Kidney glomerular epithelial cell (primary cell): ENCODE data around the gene ARHGEF12.

Source experiments
- DNase-seq: peaks from one replicate; lab custom pipeline; 2025; lab: John Stamatoyannopoulos, UW

The ARHGEF12 gene

DNA sequence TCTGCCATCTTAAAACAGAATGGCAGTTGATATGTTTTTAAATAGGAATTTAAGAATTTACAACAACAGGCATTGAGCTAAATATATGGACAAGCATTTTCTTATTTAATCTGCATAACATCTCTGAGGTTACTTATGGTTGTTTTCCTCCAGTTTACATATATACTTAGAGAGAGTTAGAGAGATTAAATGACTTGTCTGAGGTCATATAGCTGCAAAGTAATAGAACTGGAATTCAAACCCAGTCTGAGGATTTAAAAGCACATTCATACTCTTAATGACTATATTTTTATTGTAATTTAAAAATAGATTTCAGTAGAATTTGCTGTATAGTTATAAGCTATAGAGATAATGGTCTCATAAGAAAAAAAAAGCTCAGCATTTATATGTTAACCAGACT lies 93.9 kb downstream of the ARHGEF12 start:
- DNase-seq = peak; percentile 20

DNA sequence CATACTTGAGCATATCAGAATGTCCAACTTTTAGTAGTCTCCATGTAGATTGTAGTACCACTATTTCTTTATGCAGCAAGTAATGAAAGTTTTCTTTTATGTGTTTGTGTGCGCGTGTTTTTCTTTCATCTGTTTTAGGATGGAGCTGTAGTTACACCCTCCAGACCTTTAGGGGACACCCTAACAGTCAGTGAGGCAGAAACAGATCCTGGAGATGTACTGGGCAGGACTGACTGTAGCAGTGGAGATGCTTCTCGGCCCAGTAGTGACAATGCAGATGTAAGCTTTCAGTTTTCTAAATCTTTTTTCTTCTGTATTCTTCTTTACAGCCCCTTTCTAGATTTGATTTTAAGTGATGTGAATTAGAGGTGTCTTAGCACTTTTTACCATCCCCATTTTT lies 95.4 kb downstream of the ARHGEF12 start:
- DNase-seq = peak; percentile 90

GRCh38 chr11:120432056-120433018 lies 96.1 kb downstream of the ARHGEF12 start:
- peak; percentile 99 for DNase-seq

DNA sequence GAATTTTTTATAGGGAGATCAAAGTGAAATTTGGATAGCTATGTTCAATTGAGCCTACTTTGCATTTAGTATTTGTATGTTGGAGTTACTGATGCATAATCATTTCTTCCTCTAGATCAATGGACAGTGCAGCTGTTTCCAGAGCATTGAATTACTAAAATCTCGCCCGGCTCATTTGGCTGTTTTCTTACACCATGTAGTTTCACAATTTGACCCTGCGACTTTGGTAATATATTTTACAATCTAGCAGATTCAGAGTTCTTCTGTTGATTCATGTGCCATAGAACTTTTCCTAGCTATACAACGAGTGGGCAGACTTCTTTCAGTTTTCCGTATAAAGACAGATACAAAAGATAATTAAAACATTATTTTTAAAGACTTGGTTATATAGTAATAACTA lies 105.4 kb downstream of the ARHGEF12 start:
- DNase-seq = no peak

DNA sequence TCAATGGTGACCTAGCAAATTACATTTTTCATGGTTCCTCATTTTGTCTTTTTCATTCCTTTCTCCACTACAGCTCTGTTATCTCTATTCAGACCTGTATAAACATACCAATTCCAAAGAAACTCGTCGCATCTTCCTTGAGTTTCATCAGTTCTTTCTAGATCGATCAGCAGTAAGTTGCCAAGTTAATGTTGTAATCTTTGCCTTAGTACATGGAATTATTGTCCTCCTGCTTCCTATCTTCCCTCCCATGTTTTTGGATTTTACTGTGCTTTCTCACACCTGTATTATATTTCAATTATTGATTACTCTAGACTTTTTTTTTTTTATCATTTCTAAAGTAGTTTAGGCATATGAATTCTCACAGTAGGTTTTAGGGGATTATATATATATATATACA lies 105.8 kb downstream of the ARHGEF12 start:
- no peak for DNase-seq

- no peak for DNase-seq
These were observed 110.6 kb downstream of the ARHGEF12 start for GRCh38 chr11:120446802-120447201.

DNA sequence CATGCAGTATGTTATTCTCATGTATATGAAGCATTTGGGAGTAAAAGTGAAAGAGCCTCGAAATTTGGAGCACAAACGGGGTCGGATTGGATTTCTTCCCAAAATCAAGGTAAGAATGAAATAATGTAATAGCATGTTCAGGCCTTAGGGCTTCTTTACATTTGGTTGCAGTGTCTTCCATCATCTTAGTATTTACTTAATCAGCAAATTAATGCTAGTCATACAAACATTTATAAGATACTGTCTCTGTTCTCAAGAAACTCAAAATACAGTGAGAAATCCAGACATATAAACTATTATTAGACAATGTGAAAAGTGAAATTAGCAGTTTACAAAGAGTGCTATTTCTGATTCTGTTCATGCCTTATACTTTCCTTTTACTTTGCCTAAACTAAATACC lies 112.0 kb downstream of the ARHGEF12 start:
- no peak for DNase-seq

DNA sequence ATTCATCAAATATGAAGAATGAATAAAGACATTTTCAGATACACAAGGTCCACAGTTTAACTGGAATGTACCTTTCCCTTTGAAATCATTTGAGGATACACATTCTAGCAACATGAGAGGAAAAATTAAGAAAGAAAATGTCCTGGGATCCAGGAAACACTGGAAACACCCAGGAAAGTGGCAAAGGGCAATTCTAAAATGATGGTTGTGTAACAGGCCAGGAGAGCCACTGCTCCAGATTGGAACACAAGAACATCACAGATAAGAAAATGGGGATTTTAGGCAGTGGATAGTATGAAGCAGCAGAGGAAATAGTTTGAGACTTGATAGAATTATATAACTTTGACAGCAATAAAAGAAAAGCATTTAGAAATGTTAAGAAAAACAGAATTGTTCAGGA lies 119.3 kb downstream of the ARHGEF12 start:
- no peak for DNase-seq

GRCh38 chr11:120457996-120458395 lies 121.8 kb downstream of the ARHGEF12 start:
- DNase-seq = no peak

DNA sequence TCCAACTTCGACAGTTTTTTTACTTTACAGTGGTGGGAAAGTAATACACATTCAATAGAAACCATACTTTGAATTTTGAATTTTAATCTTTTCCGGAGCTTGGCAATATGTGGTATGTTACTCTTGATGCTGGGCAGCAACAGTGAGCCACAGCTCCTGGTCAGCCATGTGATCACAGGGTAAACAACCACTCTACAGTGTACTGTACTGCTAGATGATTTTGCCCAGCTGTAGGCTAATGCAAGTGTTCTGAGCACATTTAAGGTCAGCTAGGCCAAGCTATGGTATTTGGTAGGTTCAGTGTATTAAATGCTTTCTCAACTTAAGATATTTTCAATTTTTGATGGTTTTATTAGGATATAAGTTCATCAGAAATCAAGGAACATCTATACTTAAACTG lies 126.6 kb downstream of the ARHGEF12 start:
- DNase-seq = no peak

- DNase-seq = no peak
These were observed 129.8 kb downstream of the ARHGEF12 start for GRCh38 chr11:120465921-120466534.

- DNase-seq = no peak
These were observed 131.4 kb downstream of the ARHGEF12 start for GRCh38 chr11:120467627-120468026.

GRCh38 chr11:120471131-120471530 lies 134.9 kb downstream of the ARHGEF12 start:
- peak; percentile 1 for DNase-seq

GRCh38 chr11:120471994-120472393 lies 135.8 kb downstream of the ARHGEF12 start:
- no peak for DNase-seq

GRCh38 chr11:120473503-120473902 lies 137.3 kb downstream of the ARHGEF12 start:
- no peak for DNase-seq

GRCh38 chr11:120482149-120482548 lies 145.9 kb downstream of the ARHGEF12 start:
- DNase-seq = no peak

DNA sequence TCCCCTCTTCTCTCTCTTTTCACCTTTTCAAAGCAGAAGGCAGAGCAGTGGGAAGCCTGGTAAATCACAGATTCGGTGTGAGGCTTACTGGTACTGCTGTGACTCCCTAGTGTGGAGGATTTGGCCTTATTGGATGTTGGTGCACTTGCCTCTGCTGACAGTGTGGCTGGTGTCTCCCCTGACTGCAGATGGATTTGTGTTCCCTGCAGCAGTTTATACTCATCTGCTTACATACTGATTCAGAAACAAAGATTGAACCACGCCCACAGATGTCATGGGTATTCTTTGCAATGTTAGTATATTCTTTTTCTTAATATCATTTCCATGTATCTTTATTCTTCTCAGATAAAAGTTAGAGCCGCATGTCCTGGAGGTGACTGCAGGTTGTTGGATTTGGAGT lies 148.5 kb downstream of the ARHGEF12 start:
- DNase-seq = no peak

DNA sequence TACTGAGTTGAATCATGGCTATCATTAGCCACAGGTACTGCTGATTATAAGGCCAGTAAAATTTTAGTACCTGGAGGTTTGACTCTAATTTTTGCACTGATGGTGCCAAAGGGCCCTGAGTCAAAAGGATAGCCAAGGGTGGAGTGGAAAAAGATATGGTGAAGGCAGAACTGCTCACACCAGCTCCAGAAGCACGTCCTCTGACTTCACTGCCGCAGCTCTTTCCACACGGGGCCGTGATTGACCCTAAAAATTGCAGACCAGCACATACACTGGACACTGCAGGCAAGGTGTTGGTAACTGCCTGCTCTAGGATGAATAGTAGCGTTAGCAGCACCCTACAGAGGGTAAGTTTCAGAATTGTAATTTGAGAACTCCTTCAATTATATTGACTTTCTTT lies 149.9 kb downstream of the ARHGEF12 start:
- DNase-seq = no peak

GRCh38 chr11:120489799-120490198 lies 153.6 kb downstream of the ARHGEF12 start:
- no peak for DNase-seq

DNA sequence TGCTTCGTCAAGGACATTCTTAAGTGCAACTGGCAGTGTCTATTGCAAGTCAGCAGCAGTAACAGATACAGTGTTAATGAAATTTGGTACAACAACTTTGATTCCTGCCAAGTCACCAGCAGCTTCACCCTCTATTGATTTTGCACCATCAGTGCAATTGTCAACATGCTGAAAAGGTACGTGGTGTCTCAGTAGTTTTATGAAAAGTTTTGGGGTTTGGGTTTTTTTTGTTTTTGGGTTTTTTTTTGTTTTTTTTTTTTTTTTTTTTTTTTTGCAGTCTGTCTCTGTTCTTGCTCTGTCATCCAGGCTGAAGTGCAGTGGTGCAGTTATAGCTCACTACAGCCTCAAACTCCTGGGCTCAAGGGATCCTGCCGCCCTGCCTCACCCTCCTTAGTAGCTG lies 156.3 kb downstream of the ARHGEF12 start:
- DNase-seq = no peak

- no peak for DNase-seq
These were observed 158.4 kb downstream of the ARHGEF12 start for GRCh38 chr11:120494595-120494994.

DNA sequence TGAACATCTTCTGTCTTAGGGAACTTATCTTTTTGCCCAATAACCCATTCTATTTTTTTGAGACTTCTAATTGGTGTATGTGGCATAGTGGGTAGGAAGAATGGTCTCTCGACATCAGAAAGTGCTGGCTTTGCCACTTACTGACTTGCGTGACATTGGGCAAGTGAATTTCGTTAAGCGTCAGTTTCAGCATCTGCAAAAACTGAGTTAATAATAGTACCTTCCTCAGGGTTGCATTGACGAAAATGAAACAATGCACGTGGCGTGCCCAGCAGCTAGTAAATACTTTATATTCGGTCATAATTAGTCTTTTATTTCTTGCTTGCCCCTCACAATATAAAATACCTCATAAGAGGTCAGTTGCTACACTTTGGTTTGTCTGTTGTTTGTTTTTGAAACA lies 162.9 kb downstream of the ARHGEF12 start:
- DNase-seq = no peak

- no peak for DNase-seq
These were observed 163.6 kb downstream of the ARHGEF12 start for GRCh38 chr11:120499859-120500258.
